GM19025 (cell line): Measurements from ENCODE around the gene FHAD1.

Experiments
- ATAC-seq: cut with Tn5 transposase; IDR thresholded peaks from one replicate; pipeline ENCODE4 v1.9.1; 2021; ENCODE audit warnings: mild to moderate bottlenecking, low read depth, moderate library complexity; ENCODE audit not compliant: unreplicated experiment

FHAD1 gene

GRCh38 chr1:15446212-15446611 lies 199.2 kb downstream of the FHAD1 start:
- no peak for ATAC-seq
